ENCODE data around the gene ADORA1.

The ADORA1 gene

DNA sequence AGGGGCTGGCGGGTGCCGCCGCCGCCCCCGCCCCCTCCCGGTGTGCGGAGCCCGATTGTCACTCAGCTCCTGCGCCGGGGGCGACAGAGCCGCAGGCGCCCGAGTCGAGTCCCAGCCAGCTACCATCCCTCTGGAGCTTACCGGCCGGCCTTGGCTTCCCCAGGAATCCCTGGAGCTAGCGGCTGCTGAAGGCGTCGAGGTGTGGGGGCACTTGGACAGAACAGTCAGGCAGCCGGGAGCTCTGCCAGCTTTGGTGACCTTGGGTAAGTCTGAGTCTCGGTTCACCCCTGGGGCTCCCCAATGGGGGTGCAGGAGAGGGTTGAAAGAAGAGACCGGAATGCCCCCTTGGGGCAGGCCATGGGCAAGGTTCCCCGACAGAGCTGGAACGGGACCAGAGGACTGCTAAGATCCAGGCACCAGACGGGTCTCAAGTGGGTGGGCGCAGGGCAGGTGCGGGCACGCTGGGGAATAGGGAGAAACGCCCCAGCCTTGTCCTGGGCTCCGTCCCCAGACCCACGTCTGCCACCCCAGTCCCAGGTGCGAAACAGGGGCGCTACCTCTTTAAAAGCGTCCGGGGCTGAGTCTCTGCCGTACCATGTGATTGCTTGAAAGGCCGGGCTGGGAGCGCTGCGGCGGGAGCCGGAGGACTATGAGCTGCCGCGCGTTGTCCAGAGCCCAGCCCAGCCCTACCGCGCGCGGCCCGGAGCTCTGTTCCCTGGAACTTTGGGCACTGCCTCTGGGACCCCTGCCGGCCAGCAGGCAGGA, at the start of gene ADORA1:
TSS of gene ADORA1 (plus strand) at position 61 of the 765 bp plus-strand sequence. CDS start 1,116 bp downstream, outside the sequence.
- DNase-seq, result peak; percentile 7

DNA sequence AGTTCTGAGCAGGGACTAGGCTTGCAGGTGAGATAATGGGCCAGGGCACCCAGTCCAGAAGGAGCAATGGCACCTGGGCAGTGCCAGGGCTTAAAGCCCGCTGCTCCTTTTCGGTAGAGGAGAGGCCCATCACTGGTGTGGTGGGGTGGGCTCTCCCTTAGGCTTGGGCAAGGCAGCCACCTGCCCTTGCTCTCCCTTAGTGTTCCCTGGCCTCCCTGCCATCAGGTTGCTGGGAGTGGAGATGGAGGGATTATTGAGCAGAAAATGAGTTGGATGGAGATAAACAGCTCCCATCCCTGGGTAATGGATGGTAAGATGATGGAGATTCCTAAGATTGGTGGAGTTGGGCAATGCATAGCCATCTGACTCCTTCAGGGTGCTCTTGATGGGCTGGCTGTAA, 49.6 kb upstream of the ADORA1 start:
- DNase-seq, result no peak

DNA sequence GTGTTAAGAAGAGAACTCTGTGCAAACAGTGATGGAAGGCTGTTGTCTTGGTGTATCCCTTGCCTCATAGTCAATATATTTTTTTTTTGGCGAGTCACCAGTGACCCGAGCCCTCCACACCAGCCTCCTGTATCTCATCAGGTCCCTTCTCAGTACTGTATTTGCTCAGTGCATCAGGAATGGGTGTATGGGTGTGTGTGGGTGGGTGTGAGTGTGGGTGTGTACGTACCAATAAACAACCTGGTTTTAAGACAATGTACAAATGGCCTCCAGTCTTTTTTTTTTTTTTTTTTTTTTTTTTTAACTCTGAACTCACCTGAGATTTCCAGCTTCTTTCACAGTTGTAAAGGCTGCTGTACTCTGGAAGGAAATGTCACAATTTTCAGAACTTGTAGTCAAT, 49.0 kb upstream of the ADORA1 start:
- DNase-seq, result no peak

DNA sequence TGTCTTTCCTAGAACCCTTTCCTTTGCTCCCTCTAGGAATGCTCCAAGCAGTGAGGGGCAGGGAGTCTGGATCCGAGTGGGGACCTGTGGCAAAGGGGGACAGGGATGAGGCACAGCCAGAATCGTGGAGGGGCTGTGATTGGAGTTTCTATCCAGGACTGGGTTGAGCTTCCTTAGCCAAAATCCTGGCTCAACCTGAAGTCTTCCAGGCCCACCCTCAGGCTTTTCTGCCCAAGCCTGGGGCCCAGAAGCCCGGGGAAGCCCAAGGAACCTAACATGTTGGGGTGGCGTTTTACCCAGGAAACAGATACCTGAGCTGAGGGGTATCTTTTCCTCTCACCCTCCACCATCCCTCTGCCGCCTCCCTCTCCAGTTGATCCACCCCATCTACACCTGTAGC, 47.1 kb upstream of the ADORA1 start:
- no peak for DNase-seq

DNA sequence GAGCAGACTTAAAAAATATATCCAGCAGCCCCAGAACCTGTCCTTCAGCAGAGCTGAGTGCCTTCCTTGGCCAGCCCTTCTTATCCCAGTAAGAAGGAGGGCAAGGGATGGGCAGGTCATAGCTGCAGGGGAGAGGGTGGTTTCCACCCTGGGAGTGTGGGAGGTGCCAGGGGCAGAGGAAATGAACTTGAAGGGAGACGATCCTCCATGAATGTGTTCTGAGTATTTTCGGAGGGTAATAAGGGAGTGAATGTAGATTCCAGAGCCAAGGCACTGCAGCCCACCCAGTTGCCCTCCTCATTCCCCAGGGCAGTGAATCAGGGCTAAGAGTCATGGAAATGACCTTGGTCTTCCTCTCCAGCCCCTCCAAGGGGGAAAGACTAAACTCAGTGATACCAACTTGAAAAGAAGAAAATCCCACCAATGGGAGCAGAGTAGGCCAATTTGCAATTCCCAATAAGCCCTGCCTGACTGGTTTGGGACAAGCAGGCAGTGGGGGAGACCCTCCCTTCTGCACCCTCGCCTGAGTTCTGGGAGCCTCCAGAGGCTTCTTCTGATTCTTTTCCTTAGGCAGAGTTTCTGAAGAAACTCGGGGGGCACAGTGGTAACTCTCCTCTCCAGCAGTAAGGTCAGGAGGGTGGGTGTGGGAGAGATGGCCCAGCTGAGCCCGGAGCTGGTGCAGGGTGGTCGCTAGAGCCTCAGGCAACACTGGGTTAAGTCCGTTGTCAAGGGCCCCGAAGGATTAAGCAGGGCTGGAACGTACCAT, 45.9 kb upstream of the ADORA1 start:
- DNase-seq, result no peak

DNA sequence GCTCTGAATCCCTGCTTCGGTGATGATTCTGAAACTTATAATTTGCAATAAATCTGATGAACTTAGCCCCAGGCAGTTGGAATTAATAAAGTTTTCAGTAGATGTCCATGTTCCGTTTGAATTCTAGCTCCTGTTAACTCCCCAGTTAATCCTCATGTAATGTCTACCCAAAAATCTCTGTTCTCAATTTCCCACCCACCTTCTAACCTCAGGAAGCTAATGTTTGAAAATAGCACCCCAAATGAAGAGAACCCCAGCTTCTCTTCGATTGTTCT, 45.4 kb upstream of the ADORA1 start:
- no peak for DNase-seq

DNA sequence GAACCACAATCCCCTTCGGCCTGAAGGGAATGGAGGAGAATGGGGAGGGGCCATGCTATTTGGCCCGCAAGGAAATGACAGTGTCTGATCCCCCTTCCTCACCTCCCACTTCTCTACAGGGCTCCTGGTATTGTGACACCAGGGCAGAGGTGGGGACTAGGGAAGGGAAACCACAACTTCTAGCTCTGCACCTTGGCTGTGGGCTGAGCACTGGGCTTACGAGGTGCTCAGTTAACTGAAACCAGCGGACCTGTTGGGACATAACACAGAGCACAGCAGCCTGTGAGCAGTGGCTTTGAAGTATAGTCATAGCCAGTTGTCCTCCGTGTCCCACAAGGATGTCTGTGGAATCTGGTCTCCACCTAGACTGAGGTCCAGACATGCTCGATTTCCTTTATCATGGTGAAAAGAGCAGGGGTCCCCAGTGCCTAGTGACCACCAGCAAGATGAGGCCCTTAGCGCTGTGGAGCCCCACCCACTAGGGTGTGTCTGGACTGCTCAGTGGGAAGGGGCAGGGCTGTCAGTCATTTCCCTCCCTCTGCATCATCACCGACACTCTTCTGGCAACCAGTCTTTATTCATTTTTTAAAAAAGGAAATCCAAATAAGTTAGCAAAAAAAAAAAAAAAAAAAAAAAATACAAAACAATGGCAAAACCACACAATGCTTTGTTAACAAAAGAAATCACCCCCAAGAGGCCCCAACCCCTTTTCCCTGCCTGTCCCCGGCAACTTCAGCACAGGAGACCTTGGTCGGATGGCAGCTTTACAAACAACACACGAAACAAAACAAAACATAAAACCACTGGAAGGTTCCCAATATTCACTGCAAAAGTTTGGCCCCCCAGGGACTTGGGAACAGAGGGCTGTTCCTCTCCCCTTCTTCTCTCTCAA, 44.7 kb upstream of the ADORA1 start:
- DNase-seq, result no peak

DNA sequence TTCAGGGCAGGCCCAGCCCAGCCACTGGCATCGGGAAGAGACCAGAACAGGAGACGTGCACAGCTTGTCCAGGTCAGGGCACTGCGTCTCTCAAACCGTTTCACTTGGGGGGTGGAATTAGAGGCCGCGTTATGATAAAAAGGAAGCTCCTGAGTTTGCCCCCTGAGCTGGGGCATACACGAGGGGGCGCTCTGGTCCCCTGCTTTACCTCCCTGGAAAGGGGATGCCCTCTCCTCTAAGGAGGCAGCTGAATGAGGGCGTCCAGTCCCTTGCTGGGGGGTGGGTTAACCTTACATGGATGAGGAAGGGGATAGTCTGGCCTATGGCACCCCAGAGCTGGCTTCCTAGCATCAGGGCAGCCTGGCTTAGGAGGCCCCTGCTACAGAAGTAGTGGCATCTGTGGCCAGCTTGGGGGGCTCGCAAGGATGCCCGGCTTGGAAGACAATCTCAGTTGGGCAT, 44.0 kb upstream of the ADORA1 start:
- no peak for DNase-seq

DNA sequence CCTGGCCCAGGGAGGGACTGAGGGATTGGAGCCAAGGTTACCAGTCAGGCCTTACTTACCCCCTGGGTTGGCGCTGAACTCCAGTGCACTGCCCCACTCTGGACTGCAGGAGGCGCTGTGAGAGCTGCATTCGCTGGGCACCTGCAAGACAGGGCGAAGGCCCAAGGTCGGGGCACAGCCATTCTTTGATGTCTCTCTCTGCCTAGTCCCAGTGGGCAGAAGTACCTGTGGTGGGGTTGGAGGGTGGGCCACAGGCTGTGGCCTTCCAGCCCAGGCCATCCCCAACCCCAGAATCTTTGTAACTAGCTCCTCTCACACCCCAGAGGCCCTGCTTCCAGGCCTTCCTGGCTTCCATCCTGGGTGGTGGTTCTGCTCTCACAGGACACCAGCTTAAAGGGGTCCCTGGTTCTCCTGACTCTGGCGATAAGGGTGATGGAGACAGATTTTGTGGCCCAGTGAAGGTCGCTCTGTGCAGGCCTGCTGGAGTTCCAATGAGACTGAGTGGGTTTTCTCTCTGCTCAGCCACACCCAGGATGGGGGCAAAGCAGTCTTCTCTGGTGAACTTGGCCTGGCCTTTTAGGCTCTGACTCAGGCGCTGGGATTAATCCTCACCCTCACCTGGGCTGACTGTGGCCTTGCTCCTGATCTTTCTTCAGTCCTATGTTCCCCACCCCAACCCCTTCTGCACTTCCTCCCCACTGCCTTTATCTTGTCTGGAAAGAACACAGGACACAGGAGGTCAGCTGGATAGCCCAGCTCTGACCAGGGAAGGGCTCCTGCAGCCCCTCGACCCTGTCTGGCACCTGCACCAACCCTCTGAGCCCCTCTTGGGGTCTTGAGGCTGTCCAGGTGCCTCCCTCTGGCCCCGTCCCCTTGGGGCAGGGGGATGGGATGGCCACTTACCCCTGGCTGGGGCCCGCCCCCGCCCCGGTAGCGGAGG, 42.7 kb upstream of the ADORA1 start:
- DNase-seq, result peak; percentile 3

DNA sequence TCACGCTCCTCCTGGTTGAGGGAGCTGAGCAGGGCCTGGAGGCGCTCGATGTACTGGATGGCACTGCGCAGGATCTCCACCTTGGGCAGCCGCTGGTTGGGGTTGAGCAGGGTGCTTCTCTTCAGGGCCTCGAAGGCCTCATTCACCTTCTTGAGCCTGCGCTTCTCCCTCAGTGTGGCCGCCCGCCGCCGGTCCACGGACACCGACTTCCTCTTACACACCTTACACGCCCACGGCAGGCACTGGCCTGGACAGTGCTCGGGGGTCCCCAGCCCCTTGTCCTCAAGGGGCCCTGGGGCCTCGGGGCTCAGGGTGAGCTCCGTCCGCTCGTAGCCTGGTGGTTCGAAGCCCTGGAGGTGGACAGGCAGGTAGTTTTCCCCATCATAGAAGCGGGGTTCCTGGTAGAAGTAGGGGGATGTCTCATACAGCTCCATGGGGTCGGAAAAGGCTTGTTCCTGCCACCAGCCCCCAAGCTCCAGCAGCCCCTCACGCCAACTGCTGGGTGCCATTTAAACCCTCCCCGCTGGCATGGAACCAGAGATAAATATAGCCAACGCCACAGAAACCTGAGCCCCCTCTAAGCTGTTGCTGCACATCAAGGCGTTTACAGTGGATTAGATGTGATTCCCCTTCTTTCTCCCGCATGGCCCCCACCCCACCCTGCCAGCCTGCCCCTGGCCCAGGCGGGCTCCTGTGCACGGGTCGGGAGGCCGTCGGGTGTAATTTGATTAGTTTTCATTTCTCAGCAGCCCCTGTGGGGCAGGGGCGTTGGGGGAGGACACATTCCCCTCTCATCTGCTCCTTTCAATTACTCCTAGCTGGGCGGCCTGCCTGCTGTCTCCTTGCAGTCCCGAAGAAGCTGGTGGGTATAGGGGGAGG, 41.8 kb upstream of the ADORA1 start, which contains the start of gene MYOG:
TSS of gene MYOG (minus strand) at position 485 of the 879 bp plus-strand sequence. CDS start at position 434, 51 bp downstream.
- no peak for DNase-seq

DNA sequence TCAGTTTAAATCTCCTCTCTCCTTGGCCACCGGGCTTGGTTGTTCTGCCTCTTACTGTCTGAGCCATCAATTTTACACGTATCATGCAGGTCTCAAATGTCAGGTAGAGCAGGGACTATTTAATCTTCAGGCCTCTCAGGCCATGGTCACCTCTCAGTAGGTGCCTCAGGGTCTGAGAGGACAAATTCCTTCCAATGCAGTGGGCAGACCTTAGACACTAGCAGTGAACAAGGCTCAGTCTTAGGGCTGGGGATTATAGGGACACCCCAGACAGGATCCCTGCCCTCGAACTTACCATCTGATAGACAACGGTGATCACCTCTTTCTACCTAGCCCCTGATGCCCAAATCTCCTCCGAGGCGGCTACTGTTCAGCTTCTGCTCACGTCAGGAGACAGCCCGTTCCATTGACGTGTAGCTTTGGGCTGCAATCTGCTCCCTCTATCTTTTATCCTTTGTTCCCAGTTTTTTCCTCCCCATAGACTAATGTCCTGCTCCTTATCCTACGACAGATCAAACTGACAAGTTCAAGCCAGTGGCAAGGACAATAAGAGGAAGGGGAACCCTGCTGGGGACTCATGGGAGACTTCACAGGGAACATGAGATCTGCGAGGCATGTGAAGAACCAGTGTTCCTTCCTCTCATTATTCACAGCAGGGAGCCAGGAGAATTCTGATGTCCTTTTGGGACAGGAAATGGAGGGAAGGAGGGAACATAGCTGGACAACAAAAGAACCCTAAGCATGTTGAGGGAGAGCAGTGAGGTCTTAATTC, 40.3 kb upstream of the ADORA1 start:
- DNase-seq, result no peak

DNA sequence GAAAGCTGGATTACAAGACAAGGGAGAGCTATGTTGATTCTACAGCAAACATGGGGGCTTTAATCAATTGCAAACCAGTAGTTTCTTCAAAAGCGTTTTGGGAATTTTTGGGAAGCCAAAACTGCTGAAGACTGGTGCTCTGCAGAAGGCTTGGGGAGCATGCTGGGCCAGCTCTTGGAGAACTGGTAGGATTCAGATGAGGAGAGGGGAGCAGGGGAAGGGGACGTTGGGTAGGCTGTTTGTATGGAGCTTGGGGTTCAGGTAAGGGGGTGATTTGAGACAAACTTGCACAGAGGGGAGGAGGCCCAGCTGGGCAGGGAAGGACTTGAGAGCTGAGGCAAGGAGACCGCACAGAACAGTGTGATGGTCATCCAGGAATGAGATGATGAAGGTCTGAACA, 39.1 kb upstream of the ADORA1 start:
- DNase-seq, result no peak

DNA sequence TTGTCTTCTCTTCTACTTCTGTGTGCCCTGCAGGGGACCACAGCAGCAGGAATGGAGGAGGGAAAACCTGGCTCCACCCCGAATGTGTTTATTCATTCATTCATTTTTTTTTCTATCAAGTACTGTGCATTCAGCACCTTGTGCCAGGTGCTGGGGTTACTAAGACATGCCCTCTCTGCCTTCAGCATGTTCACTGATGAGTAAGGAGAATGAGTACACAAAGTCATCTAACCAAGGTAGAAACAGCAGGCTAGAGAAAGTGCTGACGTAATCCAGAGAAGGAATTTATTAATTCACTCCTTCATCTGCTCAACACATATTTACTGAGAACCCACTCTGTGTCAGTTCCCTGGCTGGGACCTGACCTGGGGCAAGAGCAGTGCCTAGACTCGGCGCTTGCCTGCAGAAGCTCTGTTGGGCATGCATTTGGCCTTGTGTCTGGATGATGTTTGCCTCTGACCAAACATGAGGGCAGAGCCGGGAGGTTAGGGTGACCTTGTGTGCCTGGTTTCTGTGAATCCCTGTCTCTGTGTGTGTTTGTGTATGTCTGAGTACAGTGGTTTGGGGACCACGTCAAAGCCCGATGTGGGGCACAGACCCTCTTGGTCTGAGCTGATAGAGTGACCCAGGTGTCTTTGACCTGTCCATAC, 38.4 kb upstream of the ADORA1 start:
- no peak for DNase-seq

DNA sequence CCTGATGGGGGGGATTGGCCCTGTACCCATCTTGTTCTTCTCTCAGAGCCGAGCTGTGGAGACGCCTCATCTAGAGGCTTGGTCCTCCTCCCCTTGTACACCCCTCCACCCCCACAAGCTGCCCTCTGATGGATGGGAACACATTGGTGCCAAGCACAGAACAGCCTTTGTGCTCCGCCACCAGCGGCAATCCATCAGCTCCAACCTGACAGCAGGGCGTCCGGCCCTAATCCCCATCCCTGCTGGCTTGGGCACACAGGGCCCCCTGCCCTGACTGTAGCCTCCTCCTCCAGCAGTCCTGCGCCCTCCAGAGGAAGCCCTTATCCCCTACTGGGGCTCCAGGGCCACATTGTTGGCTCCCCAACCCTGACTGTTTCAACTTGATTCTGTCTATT, 37.9 kb upstream of the ADORA1 start:
- no peak for DNase-seq

DNA sequence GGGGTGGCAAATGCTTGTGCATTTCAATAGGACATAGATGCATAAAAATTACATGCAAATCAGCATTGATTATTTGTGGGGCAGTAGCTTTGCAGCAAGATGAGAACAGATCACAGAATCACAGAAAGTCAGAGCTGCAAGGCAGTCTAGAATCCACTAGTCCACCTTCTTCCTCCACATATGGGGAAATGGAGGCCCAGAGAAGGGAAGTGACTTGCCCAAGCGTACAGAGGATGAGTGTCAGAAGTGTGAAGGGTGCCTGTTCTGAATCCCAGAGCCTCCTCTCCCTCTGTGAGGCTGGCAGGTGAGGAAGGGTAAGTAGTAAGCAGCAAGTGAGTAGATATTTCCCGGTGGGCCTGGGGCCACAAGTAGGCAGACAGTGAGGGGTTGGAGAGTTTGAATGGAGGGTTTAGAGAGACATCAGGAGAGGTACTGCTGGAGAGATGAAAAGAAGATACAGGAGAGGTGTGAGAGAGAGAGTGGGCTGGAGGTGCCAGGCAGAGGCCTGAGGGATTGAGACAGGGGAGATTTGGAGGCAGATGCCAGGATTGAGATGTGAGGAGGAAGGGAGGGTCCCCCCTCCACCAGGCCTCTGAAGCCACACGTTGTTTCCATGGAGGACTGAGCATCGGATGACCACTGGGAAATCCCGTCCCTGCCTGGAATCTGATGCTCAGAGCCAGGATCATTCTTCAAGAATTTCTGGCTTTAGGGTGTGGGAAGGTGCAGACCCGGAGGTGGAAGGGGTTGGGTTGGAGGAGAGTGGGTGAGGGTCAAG, 36.9 kb upstream of the ADORA1 start:
- no peak for DNase-seq

DNA sequence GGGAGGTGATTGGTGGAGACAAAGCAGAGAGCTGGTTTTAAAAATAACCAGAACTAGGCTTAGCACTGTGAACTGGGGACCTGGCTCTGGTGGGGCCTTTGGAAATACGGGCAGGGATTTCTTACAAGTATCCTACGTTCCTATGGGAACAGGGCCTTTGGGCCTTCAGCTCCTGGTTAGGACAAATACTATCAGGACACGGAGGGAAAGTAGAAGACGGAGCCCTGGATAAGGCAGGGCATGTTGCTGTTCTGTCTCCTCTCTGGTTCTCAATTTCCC, 36.4 kb upstream of the ADORA1 start:
- DNase-seq, result no peak

DNA sequence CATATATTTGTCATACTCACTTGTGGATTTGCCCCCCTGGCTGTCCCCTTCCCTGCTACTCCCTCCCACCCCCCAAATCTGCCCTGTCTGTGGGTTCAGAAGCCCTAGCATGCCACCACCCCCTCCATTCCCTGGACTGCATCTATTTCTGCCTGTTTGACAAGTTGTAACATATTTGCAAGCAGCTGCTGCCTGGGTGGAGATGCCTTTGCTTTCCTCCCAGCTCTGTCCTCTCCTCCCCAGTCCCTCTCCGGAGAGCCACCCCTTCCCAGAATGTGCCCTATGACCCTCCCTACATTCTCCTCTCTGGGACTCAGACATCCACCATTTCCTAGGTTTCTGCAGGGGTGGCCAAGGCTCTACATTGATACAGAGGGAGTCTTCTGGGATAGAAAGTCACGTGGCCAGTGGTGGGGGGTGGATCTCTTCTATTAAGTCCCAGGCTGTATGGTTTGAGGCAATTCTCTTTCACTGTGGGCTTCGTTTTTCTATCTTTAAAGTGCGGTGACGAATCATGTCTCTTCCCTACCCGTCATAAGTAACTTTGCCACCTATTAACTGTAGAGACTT, 35.7 kb upstream of the ADORA1 start:
- no peak for DNase-seq

DNA sequence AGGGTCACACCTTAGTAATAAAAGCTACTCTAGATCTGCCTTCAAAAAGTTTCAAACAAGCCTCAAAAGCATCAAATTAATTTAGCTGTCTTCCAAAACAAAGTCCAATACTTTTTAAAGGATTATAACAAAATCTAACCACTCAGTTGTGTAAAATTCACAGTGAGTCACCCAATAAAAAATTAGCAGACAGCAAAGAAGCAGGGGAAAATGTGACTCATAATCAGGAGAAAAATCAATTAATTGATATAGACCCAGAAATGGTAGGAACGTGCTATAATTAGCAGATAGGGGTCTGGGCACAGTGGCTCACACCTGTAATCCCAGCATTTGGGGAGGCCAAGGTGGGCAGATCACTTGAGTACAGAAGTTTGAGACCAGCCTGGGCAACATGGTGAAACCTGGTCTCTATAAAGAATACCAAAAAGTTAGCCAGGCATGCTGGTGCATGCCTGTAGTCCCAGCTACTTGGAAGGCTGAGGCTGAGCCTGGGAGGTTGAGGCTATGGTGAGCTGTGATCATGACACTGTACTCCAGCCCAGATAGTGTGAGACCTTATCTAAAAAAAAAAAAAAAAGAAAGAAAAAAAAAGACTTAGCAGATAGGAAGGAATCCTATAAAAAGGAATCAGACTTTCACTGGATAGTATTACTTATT, 33.6 kb upstream of the ADORA1 start:
- no peak for DNase-seq
